Left cardiac atrium (tissue), 4 donors: ENCODE measurements around the gene SPACA4. TPM values are rescaled to one million over a fixed set of nuclear protein-coding genes. Genes with fewer than 3 reads are reported as not detected.

ENCODE experiments used
- ATAC-seq, 2 donors: fragments of 200-7000 bp; cut with Tn5 transposase; one replicate each; pipeline ENCODE4 v1.9.1; 2020; ENCODE audit warnings: mild to moderate bottlenecking in 2 of 2, moderate library complexity in 2 of 2
- DNase-seq: peaks from one replicate; pipeline ENCODE4 v3.0.0-alpha.2; 2020
- intact Hi-C, 2 donors: fragments of 100-400 bp; cut with DNase I; formaldehyde crosslinking; loops; one replicate each; pipeline versions ENCODE4 v1.14.1 to v1.15.1; 2022 to 2023
- total RNA-seq, 2 donors: library from RNA; stranded (reverse); fragmentation: NEBNext Ultra II Directional; extraction: Animal tissue kit (Norgen Biotek cat#: 25700); gene quantifications; one replicate each; pipeline ENCODE4 v1.2.1, GENCODE V29; 2021
- donor health status: DM: no; HTN: yes; CAD: no.
- donor health status: DM: no; HTN: yes; CAD: no; lungs with severe emphysema.
- donor health status: DM: yes; HTN: yes; CAD: no.
- donor health status: Dilated cardiomyopathy.

The SPACA4 gene
- total RNA-seq, 2 donors from 2014 or later, result not detected

DNA sequence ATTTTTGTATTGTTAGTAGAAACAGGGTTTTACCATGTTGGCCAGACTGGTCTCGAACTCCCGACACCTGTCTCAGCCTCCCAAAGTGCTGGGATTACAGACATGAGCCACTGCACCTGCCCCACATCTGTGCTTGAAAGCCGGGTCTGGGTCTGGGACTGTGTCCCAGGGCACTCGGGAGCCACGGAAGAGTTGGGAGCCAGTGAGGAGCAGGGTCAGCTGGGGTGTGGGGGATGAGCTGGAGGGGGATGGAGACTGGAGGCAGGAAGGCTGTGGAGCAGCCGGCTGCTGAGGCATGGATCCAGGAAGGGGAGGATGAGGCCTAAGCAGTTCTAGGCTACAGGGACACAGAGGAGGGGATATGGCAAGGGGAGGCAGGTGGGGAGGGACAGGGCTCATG, 10.7 kb upstream of the SPACA4 start:
- intact Hi-C loops, result no loop called here
- DNase-seq (no peak), ATAC-seq (no peak)

DNA sequence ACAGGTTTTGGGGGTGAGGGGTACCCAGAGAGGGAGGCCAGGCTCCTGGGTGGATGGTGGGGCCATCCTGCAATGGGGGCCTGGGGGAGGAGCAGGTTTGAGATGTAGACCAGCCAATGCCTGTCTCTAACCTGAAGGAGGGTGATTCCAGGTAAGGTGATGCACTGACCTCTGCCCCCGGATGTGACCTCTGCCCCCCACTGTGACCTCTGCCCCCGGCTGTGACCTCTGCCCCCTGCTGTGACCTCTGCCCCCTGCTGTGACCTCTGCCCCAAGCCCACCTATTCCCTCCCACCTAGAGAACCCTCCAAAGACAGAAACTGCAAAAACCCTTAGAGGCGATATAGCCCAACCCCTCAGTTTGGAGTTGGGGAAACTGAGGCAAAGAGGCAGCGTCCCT, 10.3 kb upstream of the SPACA4 start:
- DNase-seq, result no peak
- intact Hi-C loops, result no loop called here
- ATAC-seq, result no peak

DNA sequence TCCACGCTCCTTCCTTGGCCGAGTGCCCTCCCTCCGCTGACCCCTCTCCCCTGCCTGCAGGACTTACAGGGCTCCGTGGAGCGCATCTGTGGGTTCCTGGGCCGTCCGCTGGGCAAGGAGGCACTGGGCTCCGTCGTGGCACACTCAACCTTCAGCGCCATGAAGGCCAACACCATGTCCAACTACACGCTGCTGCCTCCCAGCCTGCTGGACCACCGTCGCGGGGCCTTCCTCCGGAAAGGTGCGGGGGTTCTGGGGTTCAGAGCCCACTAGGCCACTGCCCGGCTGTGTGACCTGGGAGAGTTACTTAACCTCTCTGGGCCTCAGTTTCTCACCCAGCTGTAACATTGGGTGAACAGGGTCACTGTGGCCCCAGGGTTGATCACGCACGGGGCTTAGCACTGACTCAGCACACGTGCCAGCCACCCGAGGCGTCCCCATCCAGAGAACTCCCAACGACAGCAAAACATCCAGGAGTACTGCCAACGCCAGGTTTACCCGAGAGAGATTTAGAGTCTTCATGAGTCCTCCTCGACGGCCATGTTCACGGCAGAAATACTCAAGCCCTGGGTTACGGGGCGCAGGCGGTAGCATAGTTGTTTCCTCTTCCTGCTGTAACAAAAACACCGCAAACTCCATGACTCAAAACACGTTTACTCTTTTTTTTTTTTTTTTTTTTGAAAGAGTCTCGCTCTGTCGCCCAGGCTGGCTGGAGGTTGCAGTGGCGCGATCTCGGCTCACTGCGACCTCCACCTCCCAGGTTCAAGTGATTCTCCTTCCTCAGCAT, 9.7 kb upstream of the SPACA4 start:
- DNase-seq, result no peak
- intact Hi-C loops, result no loop called here
- ATAC-seq, result no peak

DNA sequence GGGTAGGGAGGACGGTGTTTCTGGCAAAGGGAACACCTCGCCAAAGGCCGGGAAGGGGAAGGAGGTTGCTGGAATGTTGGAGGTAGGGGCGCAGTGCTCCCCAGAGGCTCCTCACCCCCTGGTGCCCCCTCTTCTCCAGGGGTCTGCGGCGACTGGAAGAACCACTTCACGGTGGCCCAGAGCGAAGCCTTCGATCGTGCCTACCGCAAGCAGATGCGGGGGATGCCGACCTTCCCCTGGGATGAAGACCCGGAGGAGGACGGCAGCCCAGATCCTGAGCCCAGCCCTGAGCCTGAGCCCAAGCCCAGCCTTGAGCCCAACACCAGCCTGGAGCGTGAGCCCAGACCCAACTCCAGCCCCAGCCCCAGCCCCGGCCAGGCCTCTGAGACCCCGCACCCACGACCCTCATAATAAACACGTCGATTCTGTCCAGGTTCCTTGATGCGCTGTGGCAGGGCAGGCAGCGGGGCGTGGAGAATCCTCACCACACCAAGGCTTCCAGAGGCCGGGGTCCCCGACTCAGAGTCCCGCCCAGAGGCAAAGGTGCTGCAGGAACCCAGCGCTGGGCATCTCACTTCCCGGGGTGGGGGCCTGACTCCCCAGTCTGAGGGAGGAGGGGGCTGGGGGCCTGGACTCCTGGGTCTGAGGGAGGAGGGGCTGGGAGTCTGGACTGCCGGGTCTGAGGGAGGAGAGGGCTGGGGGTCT, 7.4 kb upstream of the SPACA4 start:
- intact Hi-C loops, result no loop called here
- DNase-seq, result no peak
- ATAC-seq, result no peak

GRCh38 chr19:48600679-48601417, 5.7 kb upstream of the SPACA4 start:
- ATAC-seq, result no peak
- DNase-seq, result no peak
- intact Hi-C loops, result no loop called here

- no peak for ATAC-seq
Observed at GRCh38 chr19:48603001-48603400, 3.5 kb upstream of the SPACA4 start.

GRCh38 chr19:48603449-48603848, 3.1 kb upstream of the SPACA4 start:
- intact Hi-C loops, result no loop called here
- no peak for DNase-seq
- ATAC-seq, result no peak

More at GRCh38 chr19:48603001-48603400, 3.5 kb upstream of the SPACA4 start:
- DNase-seq, result no peak
- intact Hi-C loops, result no loop called here

DNA sequence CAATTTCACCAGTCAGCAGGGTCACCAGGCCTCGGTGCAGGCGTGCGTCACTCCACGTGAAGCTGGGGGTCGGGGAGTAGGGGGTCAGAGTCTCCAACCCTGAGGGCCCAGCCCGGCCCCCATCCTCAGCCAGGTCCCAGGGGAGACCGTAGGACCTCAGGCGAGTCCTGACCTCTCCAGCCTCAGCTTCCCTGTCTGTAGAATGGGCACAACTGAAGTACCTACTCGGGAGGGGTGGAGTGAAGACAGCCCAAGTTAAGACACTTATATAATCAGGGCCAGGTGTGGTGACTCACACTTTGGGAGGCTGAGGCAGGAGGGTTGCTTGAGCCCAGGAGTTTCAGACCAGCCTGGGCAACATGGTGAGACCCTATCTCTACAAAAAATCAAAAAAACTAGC, 2.7 kb upstream of the SPACA4 start:
- intact Hi-C loops, result no loop called here
- no peak for DNase-seq
- ATAC-seq, result no peak

DNA sequence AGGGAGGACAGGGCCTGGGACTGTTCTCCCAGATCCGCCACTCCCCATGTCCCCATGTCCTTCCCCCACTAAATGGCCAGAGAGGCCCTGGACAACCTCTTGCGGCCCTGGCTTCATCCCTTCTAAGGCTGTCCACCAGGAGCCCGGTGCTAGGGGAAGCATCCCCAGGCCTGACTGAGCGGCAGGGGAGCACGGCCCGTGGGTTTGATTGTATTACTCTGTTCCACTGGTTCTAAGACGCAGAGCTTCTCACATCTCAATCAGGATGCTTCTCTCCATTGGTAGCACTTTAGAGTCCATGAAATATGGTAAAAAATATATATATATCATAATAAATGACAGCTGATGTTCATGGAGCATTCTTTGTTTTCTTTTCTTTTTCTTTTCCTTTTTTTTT, 815 bp downstream of the SPACA4 start:
- ATAC-seq, result no peak
- no peak for DNase-seq
- intact Hi-C loops, result no loop called here

DNA sequence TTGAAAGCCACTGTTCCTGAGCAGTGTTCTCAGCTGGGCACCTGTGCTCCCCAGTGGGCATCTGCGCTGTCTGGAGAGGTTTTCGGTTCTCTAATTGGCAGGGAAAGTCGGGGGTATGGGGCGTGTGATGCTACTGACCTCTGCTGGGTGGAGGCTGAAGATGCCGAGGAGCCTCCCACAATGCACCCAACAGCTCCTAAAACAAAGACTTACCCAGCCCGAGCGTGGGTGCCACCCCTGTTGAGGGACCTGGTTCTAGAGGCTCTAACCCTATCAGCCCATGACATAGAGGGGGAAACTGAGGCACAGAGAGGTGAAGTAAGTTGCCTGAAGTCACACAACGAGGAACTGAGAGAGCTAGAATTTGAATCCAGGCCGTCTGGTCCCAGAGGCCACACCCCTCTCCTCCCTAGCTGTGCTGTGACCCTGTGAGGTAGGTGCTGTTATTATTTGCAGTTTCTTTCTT, 2.3 kb downstream of the SPACA4 start:
- peak in 1 of 2 donors; percentile 40 for ATAC-seq
- DNase-seq, result no peak

DNA sequence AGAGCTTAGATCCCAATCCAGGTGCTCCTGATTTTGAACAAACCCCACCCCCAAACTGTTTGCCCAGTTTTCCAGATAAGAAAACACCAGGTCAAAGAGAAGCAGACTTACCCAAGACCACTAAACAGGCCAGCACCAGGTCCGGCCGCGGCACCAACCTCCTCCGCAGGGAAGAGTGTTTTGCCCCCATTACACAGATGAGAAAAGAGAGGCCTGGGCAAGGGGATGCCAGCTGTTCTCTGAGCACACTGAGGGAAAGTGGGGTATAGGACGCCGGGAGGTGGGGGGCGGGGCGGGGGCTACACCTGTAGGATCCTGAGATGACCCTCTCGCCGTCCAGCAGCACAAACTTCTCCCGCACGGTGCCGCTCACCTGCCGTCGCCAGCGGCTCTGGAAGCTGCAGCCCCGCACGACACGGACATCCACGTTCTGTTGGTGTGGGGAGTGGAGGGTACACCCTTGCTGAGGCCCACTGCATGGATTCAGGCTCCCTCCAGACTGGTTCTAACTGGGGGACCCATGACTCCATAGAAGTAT, 3.1 kb downstream of the SPACA4 start:
- no peak for DNase-seq
- ATAC-seq, result no peak
- intact Hi-C loops, result no loop called here

More for the DNA sequence above, 2.3 kb downstream of the SPACA4 start:
- intact Hi-C loops, result no loop called here

DNA sequence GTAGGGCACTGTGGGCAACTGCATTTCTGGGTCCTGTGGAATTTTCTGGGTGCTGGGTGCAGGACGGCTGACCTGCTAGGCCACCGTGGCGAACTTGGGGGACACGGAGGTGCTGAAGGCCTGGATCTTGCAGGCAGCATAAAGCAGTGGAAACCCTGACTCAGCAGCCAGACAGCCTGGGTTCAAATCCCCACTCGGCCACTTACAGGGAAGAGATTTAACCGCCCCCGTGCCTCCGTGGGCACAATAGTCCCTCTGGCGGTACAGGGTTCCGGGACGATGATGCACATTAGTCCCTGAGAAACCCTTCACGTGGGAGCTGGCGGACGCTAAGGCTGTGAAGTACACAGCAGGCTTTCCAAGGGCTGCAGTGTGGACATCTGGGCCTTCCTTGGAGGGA, 5.3 kb downstream of the SPACA4 start:
- intact Hi-C loops, result no loop called here
- no peak for DNase-seq

GRCh38 chr19:48613024-48613851, 6.7 kb downstream of the SPACA4 start:
- intact Hi-C loops, result no loop called here
- peak; percentile 6 to 17 for ATAC-seq
- DNase-seq, result no peak

More for the DNA sequence above, 5.3 kb downstream of the SPACA4 start:
- no peak for ATAC-seq

DNA sequence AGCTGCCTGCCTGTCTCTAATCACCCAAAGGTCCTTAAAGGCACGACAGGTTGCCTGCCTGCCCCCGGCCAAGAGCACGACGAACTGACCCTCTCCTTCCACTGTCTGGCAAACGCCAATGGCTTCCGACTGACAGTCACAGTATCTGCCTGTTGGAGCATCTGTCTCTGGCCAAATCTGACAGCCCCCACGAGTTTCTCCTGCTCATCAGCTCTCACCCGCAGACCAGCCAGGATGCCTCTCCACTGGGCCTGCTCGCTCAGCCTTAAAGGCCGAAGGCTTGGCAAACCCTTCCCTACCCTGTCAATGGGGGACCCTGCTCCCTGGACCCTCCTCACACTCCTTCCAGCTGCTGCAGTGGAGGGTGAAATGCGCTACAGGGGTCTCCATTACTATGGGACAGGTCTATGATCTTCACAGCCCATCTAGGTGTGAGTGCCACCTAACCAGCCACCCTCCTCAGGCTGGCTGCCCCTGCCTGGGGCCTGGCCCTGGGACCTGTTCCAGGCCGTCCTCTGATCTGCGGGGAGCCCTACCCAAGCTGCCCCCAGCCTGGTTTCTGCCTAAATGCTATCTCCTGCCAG, 7.4 kb downstream of the SPACA4 start:
- DNase-seq (no peak), ATAC-seq (peak in 1 of 2 donors; percentile 31)
- intact Hi-C loops, result no loop called here

GRCh38 chr19:48614436-48615230, 8.1 kb downstream of the SPACA4 start, which contains the start of gene FAM83E:
Gene FAM83E (minus strand): TSS chr19:48615076. CDS start chr19:48613372, 1,704 bp downstream.
- intact Hi-C loops, result no loop called here
- ATAC-seq (no peak), DNase-seq (no peak)

GRCh38 chr19:48615231-48616040, 8.9 kb downstream of the SPACA4 start:
- ATAC-seq (no peak), DNase-seq (no peak)
- intact Hi-C loops, result no loop called here

GRCh38 chr19:48616041-48616436, 9.5 kb downstream of the SPACA4 start:
- intact Hi-C loops, result no loop called here
- DNase-seq (no peak), ATAC-seq (no peak)
